Stimulated activated CD8-positive, alpha-beta memory T cell treated with anti-CD3 and anti-CD28 coated beads, Interleukin-7, amount 100 ng/mL, for 4 hours (primary cell): ENCODE measurements around the gene PRKN.
"Not testable (repeated sequence)": the region's sequence is repeated elsewhere in the genome, so short reads cannot be mapped to it uniquely, and the experiment has no call there.

Source experiments
- DNase-seq, 2 donors: peaks; one replicate each; pipeline ENCODE4 v3.0.0-alpha.2; 2020; ENCODE audit warnings: low read depth in 2 of 2

Gene PRKN

DNA sequence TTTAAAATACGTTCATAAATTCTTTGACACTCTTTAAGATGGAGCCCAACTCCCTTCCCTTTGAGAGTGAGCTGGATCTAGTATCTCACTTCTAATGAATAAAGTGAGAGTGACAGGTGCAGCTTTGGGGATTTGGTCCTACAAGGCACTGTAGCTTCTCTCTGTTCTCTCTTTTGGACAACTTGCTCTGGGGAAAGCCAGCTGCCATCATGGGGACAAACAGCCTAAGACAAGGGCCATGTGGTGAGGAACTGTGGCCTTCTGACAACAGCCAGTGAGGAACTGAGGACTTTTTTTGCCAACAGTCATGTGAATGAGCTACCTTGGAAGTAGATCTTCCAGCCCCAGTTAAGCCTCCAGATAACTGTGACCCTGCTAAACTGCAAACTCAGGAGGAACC is 1180.9 kb downstream of the PRKN start:
- no peak for DNase-seq

DNA sequence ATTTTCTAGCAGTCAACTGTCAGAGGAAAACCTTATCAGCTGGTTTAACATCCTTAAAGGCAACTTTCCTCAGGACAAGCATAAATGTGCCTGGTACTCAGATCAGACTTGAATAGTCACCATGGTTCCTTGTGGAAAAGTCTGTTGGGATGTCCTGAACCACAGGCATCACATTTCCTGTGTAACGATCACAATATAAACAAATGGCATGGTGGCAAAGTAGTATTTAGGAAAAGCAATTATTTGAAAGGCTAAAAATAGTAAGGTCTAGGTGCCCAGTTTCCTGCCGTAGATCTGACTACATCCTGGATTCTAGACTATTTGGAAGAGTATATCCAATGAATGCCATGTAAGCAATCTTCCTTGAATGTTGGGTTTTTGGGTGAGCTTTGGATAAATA is 1181.8 kb downstream of the PRKN start:
- DNase-seq: no peak

DNA sequence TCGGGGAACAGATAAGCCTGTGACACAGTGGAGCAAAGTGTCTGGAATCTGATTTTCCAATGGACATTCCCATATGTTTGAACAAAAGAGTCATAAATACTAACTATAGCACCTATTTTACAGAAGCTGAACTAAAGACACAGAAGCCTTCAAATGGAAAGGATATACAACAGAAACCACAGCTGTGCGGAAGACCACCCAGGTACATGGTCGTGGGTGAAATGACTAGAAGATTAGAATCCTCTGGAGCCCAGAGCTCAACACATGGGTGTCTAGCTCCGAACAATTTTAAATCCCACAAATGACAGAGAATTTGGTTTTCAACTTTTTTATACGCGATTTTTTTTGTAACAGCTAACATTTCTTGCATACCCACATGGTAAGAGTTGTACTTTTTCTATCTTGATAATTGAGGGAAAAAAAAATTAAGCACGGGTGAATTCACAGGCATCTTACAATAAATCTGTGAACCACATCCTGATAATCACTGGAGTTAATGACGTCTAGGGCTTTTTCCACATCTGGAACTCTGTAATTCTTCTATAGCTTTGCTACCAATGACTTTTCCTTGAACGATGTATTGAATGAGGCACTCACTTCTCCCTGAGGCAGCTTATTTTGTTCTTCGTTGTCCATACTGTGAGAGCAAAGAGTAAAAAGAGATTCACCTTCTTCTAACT is 1182.6 kb downstream of the PRKN start:
- no peak for DNase-seq

DNA sequence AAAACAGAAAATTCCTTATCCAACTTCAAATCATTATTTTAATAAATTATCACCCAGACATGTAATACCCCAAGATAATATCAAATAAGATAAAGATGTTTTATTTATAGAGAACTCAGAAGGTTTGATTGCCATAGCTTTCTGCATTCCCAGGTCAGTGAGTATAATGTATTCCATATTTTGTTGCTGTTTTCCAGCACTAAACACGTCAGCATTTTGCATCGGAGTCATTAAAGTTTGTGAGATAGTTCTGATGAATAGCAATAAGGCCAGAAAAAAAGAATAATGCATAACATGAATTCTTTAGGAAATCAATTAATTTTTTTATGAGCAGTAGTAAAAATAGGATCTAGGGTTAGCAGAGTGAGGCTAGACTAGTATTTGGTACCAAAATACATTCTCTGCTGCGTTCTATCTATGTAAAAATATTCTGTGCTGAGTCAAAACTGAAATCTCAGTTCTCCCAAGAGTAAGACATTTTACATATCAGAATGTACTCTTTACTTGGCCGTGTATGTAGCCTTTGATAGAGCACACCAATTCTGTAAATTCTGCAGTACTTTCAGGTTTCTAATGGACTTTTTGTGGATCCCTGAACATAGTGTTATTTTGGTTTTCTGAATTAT is 1183.8 kb downstream of the PRKN start:
- DNase-seq: no peak

DNA sequence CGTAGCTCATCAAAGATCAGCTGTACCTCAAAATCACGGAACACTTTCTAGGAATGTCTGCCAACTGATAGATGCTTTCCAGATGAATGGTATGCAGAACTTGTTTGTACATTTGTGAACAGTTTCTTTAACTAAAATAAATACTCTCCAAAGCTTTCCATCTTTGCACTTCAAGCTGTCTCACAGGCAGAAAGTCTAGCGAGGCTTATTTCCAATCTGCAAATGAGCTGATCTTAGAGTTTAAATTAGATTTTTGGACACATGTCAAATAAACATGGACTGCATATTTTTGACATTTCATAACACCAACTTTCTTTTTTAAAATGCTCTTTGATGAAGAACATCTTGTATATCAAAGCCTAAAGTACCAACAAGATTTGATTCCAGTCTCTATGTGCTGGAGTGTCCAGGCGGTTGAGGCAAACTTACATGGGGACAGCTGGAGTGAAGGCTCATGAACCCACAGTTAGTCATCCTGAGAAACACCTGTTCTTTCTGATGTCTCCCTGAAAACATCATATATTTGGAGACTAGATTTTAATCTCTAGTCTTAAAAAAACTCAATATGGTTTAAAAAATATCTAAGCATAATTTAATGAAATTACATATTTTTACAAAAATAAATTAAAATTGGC is 1185.1 kb downstream of the PRKN start:
- DNase-seq: no peak

DNA sequence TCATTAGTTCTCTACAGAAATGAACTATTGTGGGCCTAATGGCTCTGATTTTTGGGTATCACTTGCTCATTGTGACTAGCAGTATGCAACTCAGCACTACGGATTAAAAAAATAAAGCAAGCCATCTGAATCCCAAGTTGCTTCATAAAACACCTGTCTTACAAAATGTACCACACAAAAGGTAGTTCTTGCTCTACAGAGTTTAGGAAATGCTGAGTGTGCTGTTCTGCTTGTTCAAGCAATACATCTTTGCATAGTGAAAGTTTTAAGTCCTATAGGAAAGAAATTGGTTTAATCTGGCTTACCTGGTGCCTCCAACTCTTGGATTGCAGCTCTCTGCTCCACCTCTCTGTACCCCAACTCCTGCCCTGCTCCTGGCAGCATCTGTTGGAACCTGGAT is 1187.0 kb downstream of the PRKN start:
- DNase-seq: no peak

DNA sequence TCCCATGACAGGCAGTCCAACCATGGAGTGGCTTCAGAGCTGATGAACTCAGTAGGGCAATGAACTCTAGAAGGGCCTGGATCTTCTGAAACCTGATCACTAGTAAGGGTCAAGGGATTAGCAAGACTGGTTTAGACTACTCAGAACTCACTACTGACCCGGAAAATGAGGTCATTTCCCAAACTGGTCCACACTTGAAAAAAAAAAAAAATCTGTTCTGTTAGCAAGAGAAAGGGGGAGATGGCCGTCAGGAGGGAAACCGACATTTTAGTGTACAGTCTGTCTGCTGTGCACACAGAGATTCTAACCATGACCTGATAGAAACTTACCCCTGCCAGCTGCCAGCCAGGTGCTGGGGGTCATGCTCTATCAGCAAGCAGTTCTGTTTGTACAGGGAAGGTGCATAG is 1191.3 kb downstream of the PRKN start:
- DNase-seq: no peak

DNA sequence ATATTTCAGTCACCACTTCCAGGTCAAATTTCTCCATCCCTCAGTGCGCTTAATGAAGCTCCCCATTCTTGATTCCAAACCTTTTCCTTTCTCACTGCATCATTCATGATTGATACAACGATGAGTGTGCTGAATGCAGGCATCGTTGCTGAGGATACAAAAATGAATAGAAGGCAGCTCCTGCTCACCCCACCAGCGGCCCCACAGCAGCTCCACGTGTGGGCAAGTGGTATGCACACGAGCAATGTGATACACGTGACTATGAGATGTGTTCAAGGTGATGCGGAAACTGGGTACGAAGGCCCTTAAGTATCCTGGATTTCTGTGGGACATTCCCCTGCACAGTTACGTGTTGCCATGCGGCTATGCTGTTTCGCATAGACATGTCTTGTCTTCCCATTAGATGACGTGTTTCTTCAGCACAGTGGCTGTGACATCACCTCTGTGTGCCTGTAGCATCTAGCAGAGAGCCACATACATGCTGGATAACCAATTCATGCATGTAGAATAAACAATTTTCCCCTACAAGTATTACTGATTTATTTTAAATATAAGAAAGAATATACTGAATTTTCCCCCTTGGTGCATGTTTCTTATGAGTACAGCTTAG is 1193.2 kb downstream of the PRKN start:
- no peak for DNase-seq

DNA sequence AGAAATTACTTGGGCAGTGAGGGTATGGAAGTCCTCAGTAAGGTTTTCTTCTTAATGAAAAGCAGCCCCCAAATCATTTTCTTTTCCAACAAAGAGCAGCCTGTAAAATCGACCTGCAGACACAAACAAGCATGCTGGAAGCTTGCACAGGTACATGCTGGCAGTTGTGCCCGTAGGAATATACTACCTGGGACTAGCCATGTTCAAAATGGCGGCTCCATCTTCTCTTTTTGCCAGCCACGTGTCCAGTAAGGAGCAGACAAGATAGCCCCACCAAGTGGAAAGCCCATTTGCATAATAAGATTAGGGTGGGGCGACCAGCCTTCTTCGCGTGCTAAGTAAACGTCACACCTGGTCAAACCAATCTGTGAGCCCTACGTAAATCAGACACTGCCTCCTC is 1194.3 kb downstream of the PRKN start:
- DNase-seq: no peak

DNA sequence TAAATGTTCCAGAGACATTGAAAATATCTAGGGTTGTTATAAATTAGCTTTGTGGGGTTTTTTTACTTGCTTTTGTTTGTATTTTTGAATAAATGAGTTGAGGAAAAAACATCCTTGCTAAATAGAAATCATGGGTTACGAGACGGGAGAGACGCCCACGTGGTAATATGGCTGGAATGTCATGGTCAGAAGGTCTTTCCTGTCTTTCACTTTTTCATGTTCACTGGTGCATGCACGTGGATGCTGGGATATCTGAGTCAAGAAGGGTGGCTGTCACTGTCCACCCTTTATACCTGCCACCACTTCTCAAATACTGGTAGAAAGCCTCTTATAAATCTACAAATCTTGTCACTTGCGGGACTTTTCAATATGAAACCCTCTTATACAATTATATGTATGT is 1195.0 kb downstream of the PRKN start:
- DNase-seq: no peak

DNA sequence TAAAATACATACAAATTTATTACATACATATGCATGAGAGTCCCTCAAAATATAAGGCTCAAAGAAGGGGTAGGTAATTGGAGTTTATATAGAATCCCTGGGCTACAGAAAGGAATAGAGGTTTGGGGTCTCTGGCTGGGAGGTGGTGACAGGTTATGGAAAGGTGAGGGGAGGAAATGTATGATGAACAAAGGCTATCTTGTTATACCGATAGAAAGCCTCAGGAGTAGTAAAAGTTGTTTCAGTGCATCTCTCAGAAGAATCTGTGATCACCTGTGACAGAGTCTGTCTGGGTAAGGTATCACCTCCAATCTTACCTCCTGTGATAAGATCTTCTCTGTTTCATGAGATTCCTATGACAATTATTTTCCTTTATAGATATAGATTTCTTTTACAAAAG is 1200.8 kb downstream of the PRKN start:
- no peak for DNase-seq

DNA sequence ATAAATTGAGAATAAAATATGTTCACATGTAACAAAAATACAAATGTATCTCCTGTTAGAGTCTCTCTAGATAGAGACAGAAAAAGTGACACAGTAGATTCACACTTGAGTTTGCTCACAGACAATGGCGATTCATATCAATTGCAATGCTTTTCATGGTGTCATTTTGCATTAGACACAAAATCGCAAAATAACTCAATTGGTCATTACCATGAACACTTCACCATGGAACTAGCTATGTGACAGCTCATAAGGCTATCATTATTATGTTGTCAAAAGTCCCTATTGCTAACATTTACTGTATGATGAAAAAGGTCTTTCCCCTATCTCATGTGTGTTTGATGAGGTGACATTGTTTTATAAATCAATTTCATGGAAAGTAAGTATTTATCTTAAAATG is 1204.2 kb downstream of the PRKN start:
- DNase-seq: no peak

DNA sequence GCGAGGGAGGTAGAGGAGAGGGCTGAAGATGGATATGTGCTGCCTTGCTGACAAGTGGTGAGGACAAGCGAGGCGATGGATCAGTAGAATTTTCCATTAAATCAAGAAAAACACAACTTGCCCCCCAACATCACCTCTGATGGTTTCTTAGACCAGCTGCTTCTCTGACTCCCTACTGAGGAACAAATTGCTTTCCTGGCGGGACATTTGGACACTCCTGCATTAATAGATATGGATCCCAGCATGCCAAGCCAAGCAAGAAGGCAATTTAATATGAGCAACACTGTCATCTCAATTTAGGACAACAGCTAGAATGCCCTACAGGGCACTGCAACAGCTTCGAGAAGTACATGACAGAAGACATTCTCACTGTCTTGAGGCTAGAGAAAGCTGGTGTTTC is 1205.3 kb downstream of the PRKN start:
- no peak for DNase-seq

DNA sequence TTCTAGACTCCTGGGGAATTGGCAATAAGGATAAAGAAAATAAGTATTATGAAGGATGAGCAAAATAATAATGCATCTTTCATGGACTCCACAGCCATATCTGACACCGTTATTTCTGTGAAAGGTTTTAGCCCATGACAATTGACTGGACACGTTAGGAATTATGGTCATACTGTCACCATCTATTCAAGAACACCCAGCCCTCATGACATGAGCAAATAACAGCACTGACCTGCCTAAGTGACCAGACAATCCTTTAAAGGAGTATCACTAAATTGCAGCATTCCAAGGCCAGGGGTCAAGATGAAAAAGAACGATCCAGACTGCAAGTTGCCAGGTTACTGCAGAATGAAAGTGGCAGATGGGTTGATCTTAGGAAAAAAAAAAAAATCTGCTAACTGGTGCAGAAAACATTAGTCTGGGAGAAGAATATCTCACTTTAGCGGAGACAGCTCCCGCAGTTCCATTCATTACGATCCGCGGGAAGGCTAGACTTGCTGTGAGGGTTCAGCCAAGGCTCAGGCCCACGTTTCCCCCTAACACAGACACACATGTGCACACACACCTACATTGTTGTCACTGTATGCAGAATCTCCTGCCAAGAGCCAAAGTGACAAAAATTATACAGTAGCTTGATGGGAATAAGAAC is 1216.0 kb downstream of the PRKN start:
- no peak for DNase-seq

DNA sequence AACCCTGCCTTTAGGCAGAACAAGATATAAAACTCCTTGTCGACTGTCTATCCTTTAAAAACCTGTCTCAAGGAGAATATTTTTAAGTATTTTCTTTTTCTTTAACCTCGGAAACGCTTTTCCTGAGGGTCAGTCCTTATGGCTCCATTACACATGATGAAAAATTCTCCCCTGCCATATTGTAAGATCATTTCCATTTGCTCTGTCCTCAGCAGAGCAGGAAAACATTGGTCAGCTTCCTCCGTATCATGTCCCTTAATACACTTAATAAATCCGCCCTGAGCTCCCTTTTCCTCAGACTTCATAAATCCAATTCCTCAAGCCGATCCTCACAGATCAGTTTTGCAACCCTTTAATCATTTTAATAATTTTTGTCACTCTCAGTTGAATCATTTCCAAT is 1219.2 kb downstream of the PRKN start:
- no peak for DNase-seq

DNA sequence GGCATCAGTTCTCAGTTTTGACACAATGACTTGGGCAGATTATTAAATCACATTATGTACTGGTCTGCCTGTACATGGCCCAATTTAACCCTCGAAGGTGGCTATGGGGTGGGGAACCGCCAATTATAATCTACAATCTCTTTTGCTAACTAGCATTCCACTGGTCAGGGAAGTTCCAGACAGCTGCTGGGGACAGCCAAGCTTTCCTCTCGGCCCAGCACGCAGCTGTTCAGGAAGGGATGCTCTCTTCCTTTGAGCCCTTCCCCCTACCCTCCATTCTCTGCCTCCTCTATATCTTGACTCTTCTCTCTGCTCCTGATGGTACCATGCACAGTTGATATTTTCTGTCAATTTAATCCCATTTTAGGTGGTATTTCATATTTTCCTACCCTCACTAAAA is 1220.2 kb downstream of the PRKN start:
- DNase-seq: no peak

DNA sequence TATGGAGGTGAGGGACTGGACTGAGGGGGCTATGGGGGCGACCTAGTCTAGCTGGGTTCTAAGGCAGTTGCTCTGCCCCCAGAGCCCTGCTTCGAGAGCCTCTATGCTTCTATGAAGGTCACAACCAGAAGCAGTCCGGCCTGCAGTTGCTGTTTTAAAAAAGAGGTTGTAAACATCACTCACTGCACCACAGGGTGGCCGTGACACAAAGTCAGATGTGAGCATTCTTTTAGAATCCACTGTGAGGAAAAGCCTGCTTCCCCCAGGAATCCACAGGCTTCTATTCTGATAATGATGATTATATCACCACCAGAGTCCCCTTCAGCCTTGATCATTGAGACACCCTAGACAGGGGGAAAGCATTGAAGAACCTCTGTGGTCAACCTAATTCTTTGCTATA is 1224.0 kb downstream of the PRKN start:
- DNase-seq: no peak

DNA sequence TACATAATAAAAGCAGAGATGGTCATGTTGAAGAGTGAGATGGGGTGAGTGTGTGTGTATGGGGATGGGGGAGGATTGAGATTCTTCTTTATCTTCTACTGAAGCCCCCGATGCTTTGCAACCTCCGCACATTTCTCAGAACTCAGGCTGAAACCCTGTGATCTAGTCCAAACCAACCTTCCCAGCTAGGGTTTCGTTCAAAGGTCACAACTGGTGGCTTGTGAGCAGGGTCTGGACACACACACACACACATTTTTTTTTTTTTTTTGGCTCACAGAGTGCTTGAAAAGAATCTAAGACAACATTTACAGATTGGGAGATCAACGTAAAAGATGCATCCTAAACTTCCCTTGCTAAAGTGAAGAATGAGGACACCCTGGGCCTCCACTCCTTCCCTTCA is 1228.7 kb downstream of the PRKN start:
- no peak for DNase-seq

DNA sequence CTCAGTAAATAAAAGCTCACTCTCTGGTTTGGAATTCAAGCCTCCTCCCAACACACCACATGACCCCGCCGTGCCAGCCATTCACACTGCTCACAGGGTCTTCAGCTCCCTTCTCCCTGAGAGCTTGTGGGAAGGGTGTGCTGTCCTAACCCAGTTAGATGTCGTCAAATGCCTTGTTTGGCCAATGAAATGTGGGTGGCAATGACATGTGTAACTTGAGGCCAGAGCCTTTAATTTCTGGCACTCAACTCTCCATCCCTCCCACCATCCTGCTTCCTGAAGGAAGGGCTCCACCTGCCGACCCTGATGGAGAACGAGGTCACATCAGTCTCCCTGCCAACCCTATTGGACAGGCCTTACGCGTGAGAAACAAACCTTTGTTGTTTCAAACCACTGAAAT is 1229.2 kb downstream of the PRKN start:
- no peak for DNase-seq

DNA sequence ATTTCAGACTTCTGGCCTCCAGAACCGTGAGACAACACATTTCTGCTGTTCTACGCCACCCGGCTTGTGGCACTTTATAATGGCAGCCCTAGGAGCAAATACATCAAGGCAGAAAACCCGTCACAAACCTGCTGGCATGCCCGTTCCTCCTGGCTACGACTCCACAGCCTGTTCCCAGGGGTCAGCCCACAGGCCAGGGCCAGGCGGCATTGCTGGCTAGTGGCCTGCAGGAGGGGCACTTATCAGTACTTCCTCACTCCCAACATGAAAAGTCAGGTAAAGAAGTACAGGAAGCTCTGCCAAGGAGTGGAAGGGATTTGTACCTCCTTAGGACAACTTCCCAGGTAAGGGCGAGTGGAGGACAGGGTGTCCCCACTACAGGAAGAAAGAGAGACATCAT is 1230.6 kb downstream of the PRKN start:
- no peak for DNase-seq

DNA sequence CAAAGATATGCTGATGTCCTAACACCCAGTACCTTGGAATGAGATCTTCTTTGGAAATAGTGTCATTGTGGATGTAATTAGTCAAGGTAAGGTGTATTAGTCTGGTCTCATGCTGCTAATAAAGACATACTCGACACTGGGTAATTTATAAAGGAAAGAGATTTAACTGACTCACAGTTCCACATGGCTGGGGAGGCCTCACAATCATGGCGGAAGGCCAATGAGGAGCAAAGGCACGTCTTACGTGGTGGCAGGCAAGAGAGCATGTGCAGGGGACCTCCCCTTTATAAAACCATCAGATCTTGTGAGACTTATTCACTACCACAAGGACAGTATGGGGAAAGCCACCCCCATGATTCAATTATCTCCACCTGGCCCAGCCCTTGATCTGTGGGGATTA is 1231.3 kb downstream of the PRKN start:
- DNase-seq: not testable (repeated sequence)

DNA sequence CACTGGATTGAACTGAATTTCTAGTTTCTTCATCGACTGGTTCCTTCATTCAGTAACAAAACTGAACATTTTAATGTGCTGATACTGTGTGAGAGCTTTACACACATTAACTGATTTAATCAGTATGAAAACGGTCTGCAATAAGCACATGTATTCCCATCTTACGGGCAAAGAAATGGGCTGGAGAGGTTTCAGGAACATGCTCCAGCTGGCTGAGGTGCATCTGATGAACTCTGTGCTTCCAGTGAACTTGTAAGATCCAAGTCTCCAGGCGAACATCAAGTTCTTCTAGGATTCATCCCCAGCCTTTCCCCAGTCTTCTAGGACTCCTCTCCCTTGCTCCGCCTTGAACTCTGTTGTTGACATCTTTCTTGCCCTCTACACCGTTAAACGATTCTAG is 1233.0 kb downstream of the PRKN start:
- DNase-seq: no peak
